ENCODE results near the gene ZBTB21.

- TF ChIP-seq POLR2AphosphoS5 (IDR thresholded peaks at IDR 0.05; ENCODE audit: low read depth, low read length) (no peak), CTCF (IDR thresholded peaks at IDR 0.05) (no peak), REST (IDR thresholded peaks at IDR 0.05; ENCODE audit: insufficient read depth in 1 of 2, low read depth in 2 of 2, low read length in 1 of 2) (no peak)
These were observed 67.7 kb downstream of the ZBTB21 start for GRCh38 chr21:41942457-41942856.
